Activated CD8-positive, alpha-beta T cell treated with anti-CD3 and anti-CD28 coated beads, Interleukin-2, amount 10 ng/mL, durations not matched to agents 7 days and 5 days (primary cell): ENCODE data around the gene SSU72. TPM values are rescaled to one million over a fixed set of nuclear protein-coding genes. Genes with fewer than 3 reads are reported as not detected.
"Not testable (repeated sequence)": the region's sequence is repeated elsewhere in the genome, so short reads cannot be mapped to it uniquely, and the experiment has no call there.

ENCODE experiments used
- ATAC-seq: fragments of 150-1000 bp; cut with Tn5 transposase; one replicate; pipeline ENCODE4 v1.10.0; 2021; ENCODE audit warnings: moderate library complexity
- CTCF ChIA-PET: fragments of 350-600 bp; sonication (Branson Sonifier 250); formaldehyde crosslinking; loops from one replicate; lab custom pipeline; 2021; ENCODE audit warnings: antibody characterized with exemption; lab: Charles Lee
- POLR2A ChIA-PET: fragments of 350-600 bp; sonication (Branson Sonifier 250); formaldehyde crosslinking; loops from one replicate; lab custom pipeline; 2021; ENCODE audit warnings: antibody characterized with exemption; lab: Charles Lee
- DNase-seq: peaks from one replicate; pipeline ENCODE4 v3.0.0-alpha.2; 2020
- H3K27ac Mint-ChIP-seq: one replicate; pipeline ENCODE4 v1.8.0; 2021; ENCODE audit warnings: mild to moderate bottlenecking, mixed read lengths
- H3K27me3 Mint-ChIP-seq: one replicate; pipeline ENCODE4 v1.8.0; 2021; ENCODE audit warnings: low read depth, mixed read lengths
- H3K36me3 Mint-ChIP-seq: one replicate; pipeline ENCODE4 v1.8.0; 2021; ENCODE audit warnings: low read depth, mixed read lengths
- H3K4me1 Mint-ChIP-seq: one replicate; pipeline ENCODE4 v1.8.0; 2021; ENCODE audit warnings: low read depth, mixed read lengths
- H3K4me3 Mint-ChIP-seq: one replicate; pipeline ENCODE4 v1.8.0; 2021; ENCODE audit warnings: mild to moderate bottlenecking, mixed read lengths
- H3K9me3 Mint-ChIP-seq: one replicate; pipeline ENCODE4 v1.8.0; 2022; ENCODE audit warnings: mixed read lengths; ENCODE audit not compliant: insufficient read depth
- total RNA-seq, 2 experiments: library from RNA; stranded (reverse); gene quantifications; one replicate each; pipeline ENCODE4 v1.2.3, GENCODE V29; 2021

Gene SSU72
- total RNA-seq, 2 experiments from 2014 or later = 123 to 129 TPM

GRCh38 chr1:1526476-1526875 lies 48.2 kb downstream of the SSU72 start:
- H3K27me3 Mint-ChIP-seq, CTCF ChIA-PET, ATAC-seq, DNase-seq, H3K9me3 Mint-ChIP-seq, H3K27ac Mint-ChIP-seq, H3K4me3 Mint-ChIP-seq, H3K4me1 Mint-ChIP-seq, POLR2A ChIA-PET: not testable (repeated sequence)
- peaks cover 37% of the 10 kb centered on the region for H3K36me3 Mint-ChIP-seq

GRCh38 chr1:1524750-1525383 lies 49.8 kb downstream of the SSU72 start:
- H3K27ac Mint-ChIP-seq, H3K27me3 Mint-ChIP-seq, H3K4me3 Mint-ChIP-seq, ATAC-seq, CTCF ChIA-PET, POLR2A ChIA-PET, H3K9me3 Mint-ChIP-seq, DNase-seq, H3K4me1 Mint-ChIP-seq: not testable (repeated sequence)
- peaks cover 29% of the 10 kb centered on the region for H3K36me3 Mint-ChIP-seq

GRCh38 chr1:1523651-1524050 lies 51.0 kb downstream of the SSU72 start:
- CTCF ChIA-PET, ATAC-seq, H3K4me1 Mint-ChIP-seq, POLR2A ChIA-PET, H3K27ac Mint-ChIP-seq, H3K4me3 Mint-ChIP-seq, H3K27me3 Mint-ChIP-seq, H3K9me3 Mint-ChIP-seq, DNase-seq: not testable (repeated sequence)
- H3K36me3 Mint-ChIP-seq = peaks cover 20% of the 10 kb centered on the region

- peaks cover 21% of the 10 kb centered on the region for H3K36me3 Mint-ChIP-seq
- H3K4me3 Mint-ChIP-seq, H3K4me1 Mint-ChIP-seq, H3K27ac Mint-ChIP-seq, H3K9me3 Mint-ChIP-seq, DNase-seq, POLR2A ChIA-PET, CTCF ChIA-PET, ATAC-seq, H3K27me3 Mint-ChIP-seq: not testable (repeated sequence)
Measured at GRCh38 chr1:1523226-1523625, 51.4 kb downstream of the SSU72 start.

GRCh38 chr1:1522536-1522935 lies 52.1 kb downstream of the SSU72 start:
- H3K4me1 Mint-ChIP-seq, POLR2A ChIA-PET, H3K4me3 Mint-ChIP-seq, H3K9me3 Mint-ChIP-seq, CTCF ChIA-PET, ATAC-seq, H3K27me3 Mint-ChIP-seq, DNase-seq, H3K27ac Mint-ChIP-seq: not testable (repeated sequence)
- peaks cover 23% of the 10 kb centered on the region for H3K36me3 Mint-ChIP-seq

- POLR2A ChIA-PET = no interaction called here
- no peaks in the 10 kb centered on the region for H3K4me1 Mint-ChIP-seq
- H3K27me3 Mint-ChIP-seq = no peaks in the 10 kb centered on the region
- H3K9me3 Mint-ChIP-seq = no peaks in the 10 kb centered on the region
- no peak overlapping the region for H3K27ac Mint-ChIP-seq
- DNase-seq (no peak), ATAC-seq (no peak)
- CTCF ChIA-PET = no interaction called here
- H3K4me3 Mint-ChIP-seq = no peak overlapping the region
- H3K36me3 Mint-ChIP-seq = peaks cover 17% of the 10 kb centered on the region
Measured at GRCh38 chr1:1521331-1521730, 53.3 kb downstream of the SSU72 start.

GRCh38 chr1:1519805-1520505 lies 54.7 kb downstream of the SSU72 start:
- CTCF ChIA-PET, H3K9me3 Mint-ChIP-seq, H3K27me3 Mint-ChIP-seq, POLR2A ChIA-PET, ATAC-seq, H3K4me1 Mint-ChIP-seq, DNase-seq, H3K27ac Mint-ChIP-seq, H3K4me3 Mint-ChIP-seq: not testable (repeated sequence)
- peaks cover 21% of the 10 kb centered on the region for H3K36me3 Mint-ChIP-seq

- peaks cover 21% of the 10 kb centered on the region for H3K36me3 Mint-ChIP-seq
- H3K4me3 Mint-ChIP-seq, H3K27me3 Mint-ChIP-seq, CTCF ChIA-PET, ATAC-seq, DNase-seq, H3K27ac Mint-ChIP-seq, H3K9me3 Mint-ChIP-seq, POLR2A ChIA-PET, H3K4me1 Mint-ChIP-seq: not testable (repeated sequence)
Measured at GRCh38 chr1:1518621-1519007, 56.0 kb downstream of the SSU72 start.

- Mint-ChIP-seq H3K27ac (no peak overlapping the region), H3K36me3 (peaks cover 21% of the 10 kb centered on the region), H3K27me3 (no peaks in the 10 kb centered on the region), H3K4me1 (peaks cover 6% of the 10 kb centered on the region), H3K9me3 (no peaks in the 10 kb centered on the region), H3K4me3 (no peak overlapping the region)
- ChIA-PET POLR2A (no interaction called here), CTCF (no interaction called here)
- DNase-seq = no peak
- no peak for ATAC-seq
Measured at GRCh38 chr1:1517973-1518620, 56.6 kb downstream of the SSU72 start.

- H3K27ac Mint-ChIP-seq, H3K27me3 Mint-ChIP-seq, DNase-seq, H3K4me1 Mint-ChIP-seq, H3K9me3 Mint-ChIP-seq, CTCF ChIA-PET, ATAC-seq, H3K4me3 Mint-ChIP-seq: not testable (repeated sequence)
- POLR2A ChIA-PET = interaction anchor here (0.6 kb wide), 1 partner anchor 148 kb away, joined by 3 read pairs; no protein-coding TSS in a partner anchor
- H3K36me3 Mint-ChIP-seq = peaks cover 21% of the 10 kb centered on the region
Measured at GRCh38 chr1:1516923-1517322, 57.7 kb downstream of the SSU72 start.

GRCh38 chr1:1514376-1514775 lies 60.3 kb downstream of the SSU72 start:
- DNase-seq, H3K27ac Mint-ChIP-seq, POLR2A ChIA-PET, ATAC-seq, H3K27me3 Mint-ChIP-seq, H3K9me3 Mint-ChIP-seq, H3K4me3 Mint-ChIP-seq: not testable (repeated sequence)
- Mint-ChIP-seq H3K4me1 (peaks cover 12% of the 10 kb centered on the region), H3K36me3 (peaks cover 18% of the 10 kb centered on the region)
- CTCF ChIA-PET = interaction anchor here (0.9 kb wide), 1 partner anchor 10 kb away, joined by 3 read pairs; no protein-coding TSS in a partner anchor

- DNase-seq, H3K27me3 Mint-ChIP-seq, H3K9me3 Mint-ChIP-seq, POLR2A ChIA-PET, CTCF ChIA-PET, ATAC-seq: not testable (repeated sequence)
- Mint-ChIP-seq H3K4me1 (peaks cover 12% of the 10 kb centered on the region), H3K36me3 (peaks cover 15% of the 10 kb centered on the region), H3K27ac (peak overlapping the region; percentile 55), H3K4me3 (peak overlapping the region; percentile 69)
Measured at GRCh38 chr1:1513675-1514074, 61.0 kb downstream of the SSU72 start.
